ENCODE results near the gene ADGRB2.

GRCh38 chr1:31696242-31696641 lies 67.9 kb downstream of the ADGRB2 start:
- TF ChIP-seq EZH2phosphoT487 (IDR thresholded peaks at IDR 0.05; ENCODE audit: insufficient read depth, low read depth) (no peak), EZH2 (IDR thresholded peaks at IDR 0.05; ENCODE audit: insufficient read depth, poor library complexity, severe bottlenecking) (no peak)

Data from GM23248 (cell line).